Natural killer cell (primary cell): ENCODE results near the gene ABCA12. TPM values are rescaled to one million over a fixed set of nuclear protein-coding genes. Genes with fewer than 3 reads are reported as not detected.

Experiments
- ATAC-seq, 3 donors: fragments of 150-1000 bp in 2 of 3; fragments of 200-7000 bp in 1 of 3; cut with Tn5 transposase; 1 replicate in 1 of 3; 2 replicates in 2 of 3; pipeline ENCODE4 v1.10.0; 2021; ENCODE audit warnings: mild to moderate bottlenecking in 2 of 3, moderate library complexity in 2 of 3
- DNase-seq, 2 donors: peaks; one replicate each; pipeline versions ENCODE4 v3.0.0 to v3.0.0-alpha.2; 2013 to 2021; ENCODE audit warnings: mixed read lengths in 1 of 2
- H3K27ac ChIP-seq: one replicate; pipeline ENCODE4 v1.5.1; 2013; ENCODE audit warnings: mild to moderate bottlenecking, low read length
- H3K27me3 ChIP-seq: one replicate; pipeline ENCODE4 v1.6.1; 2013; ENCODE audit warnings: low read length; ENCODE audit not compliant: control insufficient read depth, insufficient read depth
- H3K36me3 ChIP-seq: one replicate; pipeline ENCODE4 v1.6.1; 2013; ENCODE audit warnings: low read length; ENCODE audit not compliant: control insufficient read depth, insufficient read depth
- H3K4me1 ChIP-seq: one replicate; pipeline ENCODE4 v1.6.1; 2013; ENCODE audit warnings: low read length; ENCODE audit not compliant: control insufficient read depth, insufficient read depth
- H3K4me3 ChIP-seq: one replicate; pipeline ENCODE4 v1.5.1; 2013; ENCODE audit warnings: low read length
- H3K9me3 ChIP-seq: one replicate; pipeline ENCODE4 v1.6.1; 2013; ENCODE audit warnings: low read length; ENCODE audit not compliant: control insufficient read depth, insufficient read depth
- H3K27ac Mint-ChIP-seq, 2 donors: one replicate each; pipeline ENCODE4 v1.8.0; 2022; ENCODE audit warnings: mild to moderate bottlenecking in 2 of 2, mixed read lengths in 2 of 2, moderate library complexity in 1 of 2
- H3K27me3 Mint-ChIP-seq, 2 donors: one replicate each; pipeline ENCODE4 v1.8.0; 2022; ENCODE audit warnings: low read depth in 2 of 2, mixed read lengths in 2 of 2
- H3K36me3 Mint-ChIP-seq: one replicate; pipeline ENCODE4 v1.8.0; 2022; ENCODE audit warnings: mixed read lengths
- H3K4me1 Mint-ChIP-seq, 2 donors: one replicate each; pipeline ENCODE4 v1.8.0; 2022; ENCODE audit warnings: mixed read lengths in 2 of 2
- H3K4me3 Mint-ChIP-seq: one replicate; pipeline ENCODE4 v1.8.0; 2022; ENCODE audit warnings: mild to moderate bottlenecking, moderate library complexity, mixed read lengths
- H3K9me3 Mint-ChIP-seq, 2 donors: one replicate each; pipeline ENCODE4 v1.8.0; 2022; ENCODE audit warnings: mixed read lengths in 2 of 2
- CTCF ChIP-seq: fragments of 200-600 bp; IDR thresholded peaks from one replicate; pipeline ENCODE4 v1.8.0; 2022; ENCODE audit warnings: antibody characterized with exemption
- WGBS: methylation state at CpG from one replicate; pipeline ENCODE4 v1.1.7; 2013; ENCODE audit warnings: missing lambda C conversion rate; ENCODE audit not compliant: insufficient coverage; 5-methylcytosine and 5-hydroxymethylcytosine counted together
- intact Hi-C: fragments of 100-400 bp; cut with micrococcal nuclease; formaldehyde crosslinking; loops from one replicate; pipeline ENCODE4 v1.14.2; 2022
- total RNA-seq, 4 donors: library from RNA; stranded (reverse); fragments of 120-200 nt in 1 of 4; gene quantifications; one replicate each; pipeline versions ENCODE4 v1.2.3 to v1.2.4, GENCODE V29; 2013 to 2022

Gene ABCA12
- total RNA-seq, 3 donors from 2014 or later (not counting 1 experiment from before 2014, with no cell fraction given): not detected

GRCh38 chr2:215161301-215161829, 22.9 kb upstream of the ABCA12 start:
- DNase-seq (no peak), ATAC-seq (no peak)
- no peaks in the 10 kb centered on the region for H3K4me1 ChIP-seq
- no peak overlapping the region for H3K4me3 Mint-ChIP-seq
- no peak overlapping the region for H3K4me3 ChIP-seq
- no peak overlapping the region for H3K27ac ChIP-seq
- no peak for TF ChIP-seq CTCF
- peaks cover 13 to 19% of the 10 kb centered on the region in 2 donors for H3K9me3 Mint-ChIP-seq
- intact Hi-C loops: no loop called here
- 94% methylated on average over 8 of the region's 8 CpGs for WGBS
- no peaks in the 10 kb centered on the region for H3K36me3 Mint-ChIP-seq
- H3K27ac Mint-ChIP-seq: no peak overlapping the region
- H3K4me1 Mint-ChIP-seq: no peaks in the 10 kb centered on the region
- no peaks in the 10 kb centered on the region for H3K36me3 ChIP-seq
- H3K9me3 ChIP-seq: no peaks in the 10 kb centered on the region
- H3K27me3 Mint-ChIP-seq: no peaks in the 10 kb centered on the region
- H3K27me3 ChIP-seq: no peaks in the 10 kb centered on the region

GRCh38 chr2:215160081-215160480, 21.7 kb upstream of the ABCA12 start:
- Histone ChIP-seq H3K4me1 (no peaks in the 10 kb centered on the region), H3K36me3 (no peaks in the 10 kb centered on the region), H3K27ac (no peak overlapping the region), H3K9me3 (no peaks in the 10 kb centered on the region), H3K4me3 (no peak overlapping the region), H3K27me3 (no peaks in the 10 kb centered on the region)
- DNase-seq (no peak), ATAC-seq (no peak)
- Mint-ChIP-seq H3K4me1 (no peaks in the 10 kb centered on the region), H3K27ac (no peak overlapping the region), H3K9me3 (peaks cover 12 to 19% of the 10 kb centered on the region in 2 donors), H3K36me3 (no peaks in the 10 kb centered on the region), H3K27me3 (no peaks in the 10 kb centered on the region), H3K4me3 (no peak overlapping the region)
- intact Hi-C loops: no loop called here
- WGBS: no CpG with 5 or more reads among the region's 1 CpG
- no peak for TF ChIP-seq CTCF

GRCh38 chr2:215156453-215156852, 18.0 kb upstream of the ABCA12 start:
- Mint-ChIP-seq H3K9me3 (peaks cover 8 to 9% of the 10 kb centered on the region in 2 donors), H3K27ac (no peak overlapping the region), H3K4me1 (no peaks in the 10 kb centered on the region), H3K36me3 (no peaks in the 10 kb centered on the region), H3K27me3 (no peaks in the 10 kb centered on the region), H3K4me3 (no peak overlapping the region)
- H3K9me3 ChIP-seq: no peaks in the 10 kb centered on the region
- DNase-seq (no peak), ATAC-seq (no peak)
- H3K27me3 ChIP-seq: no peaks in the 10 kb centered on the region
- intact Hi-C loops: no loop called here
- H3K4me1 ChIP-seq: no peaks in the 10 kb centered on the region
- no peak overlapping the region for H3K4me3 ChIP-seq
- no peak for TF ChIP-seq CTCF
- no CpG with 5 or more reads among the region's 2 CpGs for WGBS
- no peaks in the 10 kb centered on the region for H3K36me3 ChIP-seq
- H3K27ac ChIP-seq: no peak overlapping the region

GRCh38 chr2:215149894-215150293, 11.5 kb upstream of the ABCA12 start:
- H3K4me3 Mint-ChIP-seq: no peak overlapping the region
- peaks cover 4 to 7% of the 10 kb centered on the region in 2 donors for H3K9me3 Mint-ChIP-seq
- ATAC-seq: no peak
- TF ChIP-seq CTCF: no peak
- H3K27me3 Mint-ChIP-seq: no peaks in the 10 kb centered on the region
- no peaks in the 10 kb centered on the region for H3K27me3 ChIP-seq
- H3K9me3 ChIP-seq: no peaks in the 10 kb centered on the region
- no peaks in the 10 kb centered on the region for H3K4me1 ChIP-seq
- no peak overlapping the region for H3K27ac Mint-ChIP-seq
- H3K36me3 ChIP-seq: no peaks in the 10 kb centered on the region
- no peak overlapping the region for H3K27ac ChIP-seq
- WGBS: 93% methylated on average over 1 of the region's 1 CpG
- intact Hi-C loops: no loop called here
- no peaks in the 10 kb centered on the region for H3K36me3 Mint-ChIP-seq
- H3K4me1 Mint-ChIP-seq: no peaks in the 10 kb centered on the region
- DNase-seq: no peak
- no peak overlapping the region for H3K4me3 ChIP-seq
